AG09309 (cell line): Measurements from ENCODE around the gene PLA2G6.

Experiments
- DNase-seq: peaks from one replicate; pipeline ENCODE4 v3.0.0-alpha.2; 2010; ENCODE audit warnings: low read depth
- H3K4me3 ChIP-seq: 2 replicates; pipeline ENCODE4 v1.5.1; 2011; ENCODE audit warnings: mild to moderate bottlenecking, low read depth, low read length, moderate library complexity; ENCODE audit not compliant: control insufficient read depth
- TF ChIP-seq, protein P1 (sequence below): IDR thresholded peaks from 2 replicates; pipeline ENCODE4 v1.5.1; 2011; ENCODE audit warnings: mild to moderate bottlenecking, low read depth, low read length, inconsistent platforms; ENCODE audit not compliant: insufficient read depth, control insufficient read depth; ENCODE audit errors: missing control alignments

PLA2G6 gene

DNA sequence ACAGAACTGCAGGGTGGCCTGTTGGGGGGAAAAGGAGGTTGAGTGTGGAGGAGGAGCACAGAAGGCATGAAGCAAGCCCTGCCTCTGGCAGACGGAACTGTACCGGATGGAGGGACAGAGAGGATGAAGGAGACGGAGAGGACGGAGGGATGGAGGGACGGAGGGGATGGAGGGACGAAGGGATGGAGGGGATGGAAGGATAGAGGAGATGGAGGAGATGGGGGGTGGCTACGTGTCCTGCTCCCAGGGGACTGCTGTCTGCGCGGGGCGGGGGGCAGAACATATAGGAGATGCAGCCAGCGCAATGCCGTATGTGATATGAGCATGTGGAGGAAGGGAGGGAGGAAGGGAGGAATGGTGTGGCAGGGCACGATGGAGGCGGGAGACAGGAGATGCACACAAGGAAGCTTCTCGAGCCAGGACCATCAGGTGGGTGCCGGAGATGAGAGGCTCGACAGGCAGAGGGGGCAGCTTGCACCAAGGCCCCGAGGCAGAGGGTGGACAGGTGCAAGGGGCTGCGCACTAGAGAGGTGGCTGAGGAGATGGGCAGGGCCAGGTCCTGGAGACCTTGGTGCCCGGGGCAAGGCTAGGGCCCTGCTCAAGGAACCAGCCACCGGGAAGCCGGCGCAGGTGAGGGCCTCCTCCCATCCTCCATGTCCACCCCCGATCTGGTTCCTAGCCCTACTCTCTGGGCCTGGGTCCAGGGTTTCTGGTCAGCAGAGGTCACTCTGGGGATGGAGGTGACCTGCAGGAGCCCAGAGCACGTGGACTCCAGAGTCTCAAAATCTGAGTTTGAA is 45.4 kb upstream of the PLA2G6 start:
- TF ChIP-seq, protein P1, sequence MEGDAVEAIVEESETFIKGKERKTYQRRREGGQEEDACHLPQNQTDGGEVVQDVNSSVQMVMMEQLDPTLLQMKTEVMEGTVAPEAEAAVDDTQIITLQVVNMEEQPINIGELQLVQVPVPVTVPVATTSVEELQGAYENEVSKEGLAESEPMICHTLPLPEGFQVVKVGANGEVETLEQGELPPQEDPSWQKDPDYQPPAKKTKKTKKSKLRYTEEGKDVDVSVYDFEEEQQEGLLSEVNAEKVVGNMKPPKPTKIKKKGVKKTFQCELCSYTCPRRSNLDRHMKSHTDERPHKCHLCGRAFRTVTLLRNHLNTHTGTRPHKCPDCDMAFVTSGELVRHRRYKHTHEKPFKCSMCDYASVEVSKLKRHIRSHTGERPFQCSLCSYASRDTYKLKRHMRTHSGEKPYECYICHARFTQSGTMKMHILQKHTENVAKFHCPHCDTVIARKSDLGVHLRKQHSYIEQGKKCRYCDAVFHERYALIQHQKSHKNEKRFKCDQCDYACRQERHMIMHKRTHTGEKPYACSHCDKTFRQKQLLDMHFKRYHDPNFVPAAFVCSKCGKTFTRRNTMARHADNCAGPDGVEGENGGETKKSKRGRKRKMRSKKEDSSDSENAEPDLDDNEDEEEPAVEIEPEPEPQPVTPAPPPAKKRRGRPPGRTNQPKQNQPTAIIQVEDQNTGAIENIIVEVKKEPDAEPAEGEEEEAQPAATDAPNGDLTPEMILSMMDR = no peak
- no peak overlapping the region for H3K4me3 ChIP-seq
- no peak for DNase-seq

DNA sequence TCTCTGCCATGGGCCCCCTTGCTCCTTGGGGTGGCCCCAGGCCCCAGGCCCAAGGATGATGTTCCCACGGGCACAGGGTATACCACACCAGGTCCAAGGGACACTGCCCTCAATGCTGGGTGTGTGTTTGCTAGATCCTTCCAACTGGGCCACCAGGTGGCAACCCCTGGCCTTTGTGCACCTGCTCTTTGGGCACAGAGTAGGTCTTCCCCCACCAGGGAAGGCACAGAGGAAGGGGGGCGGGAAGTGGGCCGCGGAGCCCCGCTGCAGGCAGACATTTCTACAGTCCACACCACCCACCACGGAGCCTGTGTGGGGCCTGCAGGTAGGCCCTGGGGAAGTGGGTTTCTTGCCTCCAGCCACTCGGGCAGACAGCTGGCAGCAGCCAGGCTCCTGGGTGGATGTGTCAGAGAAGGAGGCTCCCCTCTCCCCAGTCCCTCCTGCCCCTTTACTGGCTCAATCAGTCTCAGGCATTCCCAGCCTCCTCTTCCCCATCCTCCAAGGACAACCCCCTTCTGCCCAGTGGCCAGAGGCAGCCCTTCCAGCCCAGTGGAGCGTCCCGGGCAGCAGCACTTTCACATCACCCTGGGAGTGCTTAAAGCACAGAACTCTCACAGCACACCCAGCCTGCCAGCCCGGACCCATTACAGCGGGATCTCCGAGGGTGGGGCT is 41.8 kb upstream of the PLA2G6 start:
- TF ChIP-seq, protein P1 = no peak
- no peak for DNase-seq
- no peak overlapping the region for H3K4me3 ChIP-seq

GRCh38 chr22:38222797-38223119 is 41.1 kb upstream of the PLA2G6 start:
- H3K4me3 ChIP-seq = no peak overlapping the region

DNA sequence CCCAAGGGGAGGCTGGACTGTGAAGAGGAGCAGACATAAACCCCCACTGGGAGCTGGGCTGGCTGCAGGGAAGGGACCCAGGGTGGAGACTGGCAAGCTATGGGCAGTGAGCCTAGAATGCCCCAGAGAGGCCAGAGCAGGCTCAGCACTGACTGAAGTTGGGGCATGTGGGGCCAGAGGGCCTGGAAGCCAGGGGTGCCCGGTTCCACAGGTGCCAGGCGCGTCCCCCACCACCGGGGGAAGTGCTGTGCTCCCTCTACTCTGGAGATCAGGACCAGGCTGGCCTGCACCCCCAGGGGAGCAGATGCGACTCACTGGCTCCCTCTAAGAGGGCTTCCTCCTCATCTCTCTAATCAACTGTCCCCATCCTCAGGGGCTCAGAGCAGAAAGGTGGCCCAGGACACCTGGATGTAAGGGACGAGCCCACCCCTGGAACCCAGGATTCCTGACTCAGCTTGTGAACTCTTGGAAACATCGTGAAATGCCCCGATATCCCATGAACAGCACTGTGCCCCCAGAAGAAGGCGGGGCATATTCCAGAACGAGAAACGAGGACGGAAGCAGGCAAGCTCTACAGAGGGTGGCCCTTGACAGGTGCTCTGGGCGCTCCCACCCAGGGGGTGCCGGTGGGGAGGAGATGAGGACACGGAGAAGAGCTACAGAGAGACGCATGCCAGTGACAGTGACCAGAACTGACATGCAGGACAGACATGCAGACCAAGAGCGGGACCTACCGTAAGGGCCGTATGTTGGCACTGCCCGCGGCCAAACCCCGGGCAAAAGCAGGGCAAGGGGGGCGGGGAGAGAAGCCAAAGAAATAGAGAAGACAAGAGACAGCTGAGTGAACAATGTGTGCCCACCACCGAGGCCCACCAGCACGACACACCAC is 40.5 kb upstream of the PLA2G6 start:
- DNase-seq = no peak
- TF ChIP-seq, protein P1 = no peak
- H3K4me3 ChIP-seq = no peak overlapping the region

More at GRCh38 chr22:38222797-38223119, 41.1 kb upstream of the PLA2G6 start:
- no peak for DNase-seq
- TF ChIP-seq, protein P1 = no peak

DNA sequence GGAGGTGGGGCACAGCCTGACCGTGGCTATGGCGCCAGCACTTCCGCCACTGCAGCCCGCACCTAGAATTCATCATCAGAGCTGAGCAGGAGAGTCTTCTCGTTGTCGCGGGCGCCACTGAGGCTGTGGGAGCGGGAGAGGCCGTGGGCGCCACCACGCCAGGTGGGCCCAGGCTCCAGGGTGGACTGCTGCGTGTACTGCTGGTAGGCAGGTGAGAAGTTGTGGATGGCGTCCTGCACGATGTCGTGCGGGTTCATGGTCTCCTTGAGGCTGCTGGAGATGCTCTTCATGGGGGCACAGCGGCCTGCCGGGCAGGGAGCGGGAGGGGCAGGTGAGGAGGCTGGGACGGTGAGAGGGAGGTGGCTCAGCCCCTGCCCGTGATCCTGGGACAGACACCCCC is 39.8 kb upstream of the PLA2G6 start:
- TF ChIP-seq, protein P1 = no peak
- H3K4me3 ChIP-seq = no peak overlapping the region
- no peak for DNase-seq

GRCh38 chr22:38220653-38221386 is 39.2 kb upstream of the PLA2G6 start:
- no peak for DNase-seq
- TF ChIP-seq, protein P1 = no peak
- no peak overlapping the region for H3K4me3 ChIP-seq
